OCI-LY1 (cell line): ENCODE measurements around the gene PP2D1.

ENCODE experiments used
- EZH2 ChIP-seq: fragments of 200-600 bp; sonication (generic), shearing (Covaris generic); IDR thresholded peaks from 2 replicates; pipeline ENCODE4 v1.8.0; 2017; ENCODE audit warnings: borderline replicate concordance, mixed run types, mild to moderate bottlenecking, antibody characterized with exemption, low read length, moderate library complexity, mixed read lengths
- TF ChIP-seq, protein P1 (sequence below): fragments of 200-600 bp; sonication (generic), shearing (Covaris generic); IDR thresholded peaks from 2 replicates; pipeline ENCODE4 v1.5.1; 2017; ENCODE audit warnings: mild to moderate bottlenecking, antibody characterized with exemption, low read length, moderate library complexity, mixed read lengths

DNA sequence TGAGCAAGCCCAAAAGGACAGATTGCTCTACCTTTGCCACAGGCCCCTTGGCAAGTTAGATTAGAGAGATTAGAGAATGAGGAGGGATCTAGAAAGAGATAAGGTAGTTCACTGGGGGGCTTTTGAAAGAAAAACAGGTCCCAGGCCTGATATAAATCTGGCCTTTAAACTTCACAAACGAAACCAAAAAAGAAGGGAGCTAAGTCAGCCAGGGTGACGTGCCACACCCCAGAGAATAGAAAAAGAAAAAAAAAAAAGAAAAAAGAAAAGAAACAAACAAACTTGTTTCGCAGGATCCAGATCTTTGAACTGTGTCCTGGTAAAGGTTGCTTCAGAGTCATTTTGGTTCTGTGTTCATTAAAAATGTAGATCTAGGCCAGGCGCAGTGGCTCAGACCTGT lies 31.8 kb upstream of the PP2D1 start:
- TF ChIP-seq, protein P1, sequence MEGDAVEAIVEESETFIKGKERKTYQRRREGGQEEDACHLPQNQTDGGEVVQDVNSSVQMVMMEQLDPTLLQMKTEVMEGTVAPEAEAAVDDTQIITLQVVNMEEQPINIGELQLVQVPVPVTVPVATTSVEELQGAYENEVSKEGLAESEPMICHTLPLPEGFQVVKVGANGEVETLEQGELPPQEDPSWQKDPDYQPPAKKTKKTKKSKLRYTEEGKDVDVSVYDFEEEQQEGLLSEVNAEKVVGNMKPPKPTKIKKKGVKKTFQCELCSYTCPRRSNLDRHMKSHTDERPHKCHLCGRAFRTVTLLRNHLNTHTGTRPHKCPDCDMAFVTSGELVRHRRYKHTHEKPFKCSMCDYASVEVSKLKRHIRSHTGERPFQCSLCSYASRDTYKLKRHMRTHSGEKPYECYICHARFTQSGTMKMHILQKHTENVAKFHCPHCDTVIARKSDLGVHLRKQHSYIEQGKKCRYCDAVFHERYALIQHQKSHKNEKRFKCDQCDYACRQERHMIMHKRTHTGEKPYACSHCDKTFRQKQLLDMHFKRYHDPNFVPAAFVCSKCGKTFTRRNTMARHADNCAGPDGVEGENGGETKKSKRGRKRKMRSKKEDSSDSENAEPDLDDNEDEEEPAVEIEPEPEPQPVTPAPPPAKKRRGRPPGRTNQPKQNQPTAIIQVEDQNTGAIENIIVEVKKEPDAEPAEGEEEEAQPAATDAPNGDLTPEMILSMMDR: no peak
- no peak for TF ChIP-seq EZH2
